HG02759 (cell line): Measurements from ENCODE around the gene YJEFN3.

ENCODE experiments used
- ATAC-seq: cut with Tn5 transposase; IDR thresholded peaks from one replicate; pipeline ENCODE4 v1.9.1; 2021; ENCODE audit warnings: mild to moderate bottlenecking, moderate library complexity; ENCODE audit not compliant: unreplicated experiment

The YJEFN3 gene

DNA sequence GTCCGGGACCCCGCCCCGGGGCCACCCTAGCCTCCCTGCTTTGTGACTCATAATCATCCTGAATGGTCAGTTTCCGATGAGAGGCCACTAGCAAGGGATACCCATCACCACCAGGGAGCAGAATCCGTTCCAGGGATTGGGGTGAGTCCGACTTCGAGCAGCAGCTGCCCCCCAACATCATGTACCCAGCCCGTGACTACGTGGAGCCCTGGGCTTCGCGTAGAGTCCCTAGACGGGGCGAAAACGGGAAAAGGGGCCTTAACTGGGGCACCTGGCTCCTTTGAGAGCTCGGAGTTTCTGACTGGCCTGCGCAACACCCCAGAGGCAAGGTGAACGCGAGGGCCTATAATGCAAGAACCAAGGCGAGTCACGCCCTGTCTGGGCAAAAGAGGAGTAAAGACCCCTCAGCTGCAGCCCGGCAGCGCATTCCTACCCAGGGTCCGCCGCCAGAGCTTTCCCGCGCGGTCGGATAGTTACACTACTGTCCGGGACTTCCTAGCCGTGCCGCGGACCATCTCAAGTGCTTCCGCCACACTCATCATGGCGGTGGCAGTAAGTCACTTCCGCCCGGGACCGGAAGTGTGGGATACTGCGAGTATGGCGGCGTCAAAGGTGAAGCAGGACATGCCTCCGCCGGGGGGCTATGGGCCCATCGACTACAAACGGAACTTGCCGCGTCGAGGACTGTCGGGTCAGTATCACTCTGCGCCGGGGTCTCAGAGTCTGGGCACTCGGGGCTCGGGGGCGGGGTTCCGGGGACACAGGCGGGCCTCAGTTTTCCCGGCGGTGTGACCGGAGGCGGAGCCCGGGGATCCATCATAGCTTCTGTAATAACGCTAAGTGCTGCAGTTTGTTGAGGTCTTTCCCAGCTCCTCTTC, 12.8 kb upstream of the YJEFN3 start, which contains the start of gene NDUFA13:
TSS of gene NDUFA13 (plus strand) at position 584 of the 878 bp plus-strand sequence. CDS start at position 598, 14 bp downstream.
- ATAC-seq = peak; percentile 95

GRCh38 chr19:19517235-19517619, 11.5 kb upstream of the YJEFN3 start:
- ATAC-seq = no peak

DNA sequence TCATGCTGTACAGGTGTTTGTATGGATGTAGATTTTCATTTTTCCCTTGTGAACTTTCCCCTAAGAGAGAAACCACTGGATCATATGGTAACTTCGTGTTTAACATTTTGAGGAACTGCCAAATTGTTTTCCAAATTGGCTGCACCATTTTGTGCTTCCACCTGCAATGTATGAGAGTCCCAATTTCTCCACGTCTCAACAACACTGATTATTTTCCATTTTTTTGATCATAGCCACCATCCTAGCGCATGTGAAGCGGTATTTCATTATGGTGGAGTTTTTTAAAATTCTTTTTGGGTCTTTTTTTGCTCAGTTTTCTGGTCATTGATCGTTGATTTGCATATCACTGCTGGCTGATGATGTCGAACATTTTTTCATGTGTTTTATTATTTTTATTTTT, 7.7 kb upstream of the YJEFN3 start:
- no peak for ATAC-seq

DNA sequence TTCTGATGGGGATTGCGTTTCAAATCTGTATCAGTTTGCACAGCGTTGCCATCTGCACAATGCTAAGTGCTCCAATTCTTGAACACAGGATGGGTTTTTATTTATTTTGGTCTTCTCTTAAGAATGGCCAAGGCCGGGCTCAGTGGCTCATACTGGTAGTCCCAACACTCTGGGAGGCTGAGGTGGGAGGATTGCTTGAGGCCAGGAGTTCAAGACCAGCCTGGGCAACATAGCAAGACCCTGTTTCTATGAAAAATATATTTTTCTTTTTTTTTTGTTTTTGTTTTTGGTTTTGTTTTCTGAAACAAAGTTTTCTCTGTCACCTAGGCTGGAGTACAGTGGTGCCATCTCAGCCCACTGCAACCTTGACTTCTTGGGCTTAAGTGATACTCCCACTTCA, 5.5 kb upstream of the YJEFN3 start:
- no peak for ATAC-seq

DNA sequence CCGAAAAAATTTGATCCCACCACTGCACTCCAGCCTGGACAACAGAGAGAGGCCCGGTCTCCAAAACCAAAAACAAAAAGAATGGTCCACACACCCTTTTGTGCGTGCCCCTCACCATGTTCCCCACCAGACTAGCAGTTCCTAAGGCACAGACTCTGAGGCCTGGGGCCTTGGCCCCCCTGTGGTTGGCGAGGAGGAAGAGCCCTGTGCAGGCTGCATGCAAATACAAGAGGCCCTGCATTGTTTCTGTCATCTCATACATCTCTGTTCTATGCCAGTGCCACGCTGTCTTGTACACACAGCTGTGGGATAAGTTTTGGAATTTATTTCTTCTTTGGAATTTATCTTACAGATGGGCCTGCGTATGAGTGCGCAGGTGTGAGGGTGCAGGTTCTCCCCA, 4.7 kb upstream of the YJEFN3 start:
- no peak for ATAC-seq

GRCh38 chr19:19525611-19526380, 2.9 kb upstream of the YJEFN3 start:
- ATAC-seq = no peak

- no peak for ATAC-seq
Measured at GRCh38 chr19:19526581-19527370, 1.9 kb upstream of the YJEFN3 start.

- no peak for ATAC-seq
Measured at GRCh38 chr19:19527371-19527656, 1.4 kb upstream of the YJEFN3 start.

- ATAC-seq = no peak
Measured at GRCh38 chr19:19527674-19528625, 761 bp upstream of the YJEFN3 start.

DNA sequence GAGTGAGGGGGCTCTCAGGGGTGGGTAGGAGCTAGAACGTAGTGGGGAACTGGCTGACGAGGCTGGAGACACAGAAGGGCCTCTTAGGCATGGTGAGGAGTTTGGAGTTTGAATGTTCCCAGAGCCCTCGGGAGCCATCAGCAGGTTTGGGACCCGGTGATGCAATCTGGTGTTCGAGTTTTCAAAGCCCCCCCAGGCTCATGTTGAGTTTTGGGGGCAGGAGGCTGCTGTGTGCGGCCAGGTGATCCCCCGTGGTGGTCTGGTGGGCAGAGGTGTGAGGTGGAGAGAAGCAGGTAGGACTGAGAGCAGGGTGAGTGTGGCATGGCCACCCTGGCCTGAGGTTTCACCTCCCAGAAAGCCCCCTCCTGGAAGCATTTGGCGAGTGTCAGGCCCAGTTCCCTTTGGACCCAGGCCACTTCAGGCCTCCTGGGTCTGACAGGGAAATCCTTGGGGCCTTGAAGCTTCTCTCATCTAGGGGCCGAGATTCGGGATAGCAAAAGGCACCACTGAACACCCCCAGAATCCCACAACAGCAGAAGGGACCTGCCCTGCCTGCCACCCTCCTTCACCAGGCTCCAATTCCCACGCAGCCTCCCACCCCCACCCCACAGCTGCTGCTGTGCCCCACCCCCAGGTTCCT, 1.2 kb downstream of the YJEFN3 start:
- ATAC-seq = no peak

- ATAC-seq = no peak
Measured at GRCh38 chr19:19530423-19530804, 1.7 kb downstream of the YJEFN3 start.

- ATAC-seq = no peak
Measured at GRCh38 chr19:19530889-19531288, 2.2 kb downstream of the YJEFN3 start.

DNA sequence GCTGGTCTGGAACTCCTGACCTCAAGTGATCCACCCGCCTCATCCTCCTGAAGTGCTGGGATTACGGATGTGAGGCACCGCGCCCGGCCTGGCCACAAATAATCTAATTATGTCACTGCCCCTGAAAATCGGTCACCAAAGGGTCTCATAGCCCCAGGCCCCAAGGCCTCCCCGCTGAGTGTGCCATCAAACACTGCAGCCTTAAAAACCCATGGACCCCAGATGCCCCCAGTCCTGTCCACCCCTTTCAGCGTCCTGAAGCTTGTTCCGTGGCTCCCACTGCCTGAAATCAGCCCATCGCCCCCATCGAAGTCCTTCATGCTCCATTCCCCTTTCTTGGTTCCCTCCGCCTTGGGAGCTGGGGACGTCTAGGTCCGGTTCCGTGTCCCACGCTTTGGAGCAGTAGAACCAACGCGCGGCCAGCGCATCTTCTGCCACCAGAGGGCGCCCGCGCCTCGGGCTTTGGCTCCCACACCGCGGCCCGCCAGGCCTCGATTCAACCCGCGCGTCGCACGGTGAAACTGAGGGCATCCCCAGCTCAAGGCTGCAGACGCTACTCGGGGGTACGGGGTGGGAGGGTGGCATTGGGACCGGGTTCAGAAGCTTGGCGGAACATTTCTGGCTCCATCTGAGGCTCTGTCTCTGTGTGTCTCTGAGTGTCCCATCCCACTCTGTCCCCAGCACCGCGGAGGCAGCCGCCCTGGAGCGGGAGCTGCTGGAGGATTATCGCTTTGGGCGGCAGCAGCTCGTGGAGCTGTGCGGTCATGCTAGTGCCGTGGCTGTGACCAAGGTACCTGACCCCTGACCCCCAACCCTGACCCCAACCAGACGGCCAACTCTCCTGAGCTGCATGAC, 3.5 kb downstream of the YJEFN3 start:
- no peak for ATAC-seq

GRCh38 chr19:19532806-19533701, 4.3 kb downstream of the YJEFN3 start:
- no peak for ATAC-seq

GRCh38 chr19:19533841-19534240, 5.1 kb downstream of the YJEFN3 start:
- no peak for ATAC-seq

- ATAC-seq = no peak
Measured at GRCh38 chr19:19534556-19535265, 6.0 kb downstream of the YJEFN3 start.
